Fibroblast of skin of abdomen (primary cell): ENCODE measurements around the gene SPARC.

Experiments used
- DNase-seq: peaks from one replicate; pipeline ENCODE4 v3.0.0-alpha.2; 2013

The SPARC gene

GRCh38 chr5:151659001-151659754 lies 27.5 kb downstream of the SPARC start:
- peak; percentile 82 for DNase-seq

- no peak for DNase-seq
Measured at GRCh38 chr5:151657114-151657513, 29.6 kb downstream of the SPARC start.

GRCh38 chr5:151656311-151656710 lies 30.4 kb downstream of the SPARC start:
- no peak for DNase-seq

- DNase-seq: peak; percentile 72
Measured at GRCh38 chr5:151651997-151652645, 34.6 kb downstream of the SPARC start.

GRCh38 chr5:151648988-151649387 lies 37.7 kb downstream of the SPARC start:
- DNase-seq: no peak

GRCh38 chr5:151648089-151648488 lies 38.6 kb downstream of the SPARC start:
- DNase-seq: no peak

- no peak for DNase-seq
Measured at GRCh38 chr5:151647320-151647861, 39.3 kb downstream of the SPARC start.

- DNase-seq: no peak
Measured at GRCh38 chr5:151646334-151646733, 40.4 kb downstream of the SPARC start.

GRCh38 chr5:151643388-151643787 lies 43.3 kb downstream of the SPARC start:
- no peak for DNase-seq

GRCh38 chr5:151642472-151643140 lies 44.1 kb downstream of the SPARC start:
- no peak for DNase-seq

- no peak for DNase-seq
Measured at GRCh38 chr5:151638619-151639018, 48.1 kb downstream of the SPARC start.

GRCh38 chr5:151637676-151638075 lies 49.0 kb downstream of the SPARC start:
- DNase-seq: no peak

- no peak for DNase-seq
Measured at GRCh38 chr5:151633892-151634291, 52.8 kb downstream of the SPARC start.

GRCh38 chr5:151632941-151633340 lies 53.8 kb downstream of the SPARC start:
- no peak for DNase-seq

- DNase-seq: no peak
Measured at GRCh38 chr5:151632524-151632923, 54.2 kb downstream of the SPARC start.

- no peak for DNase-seq
Measured at GRCh38 chr5:151631941-151632340, 54.8 kb downstream of the SPARC start.

GRCh38 chr5:151630088-151630487 lies 56.6 kb downstream of the SPARC start:
- DNase-seq: no peak

- peak; percentile 7 for DNase-seq
Measured at GRCh38 chr5:151628112-151628823, 58.4 kb downstream of the SPARC start.

GRCh38 chr5:151627650-151628049 lies 59.1 kb downstream of the SPARC start:
- DNase-seq: no peak

GRCh38 chr5:151625285-151625684 lies 61.4 kb downstream of the SPARC start:
- DNase-seq: no peak

- no peak for DNase-seq
Measured at GRCh38 chr5:151624476-151624875, 62.2 kb downstream of the SPARC start.

GRCh38 chr5:151622367-151623088 lies 64.2 kb downstream of the SPARC start:
- DNase-seq: no peak
